ENCODE measurements around the gene OR2V1.
"Not testable (repeated sequence)": the region's sequence is repeated elsewhere in the genome, so short reads cannot be mapped to it uniquely, and the experiment has no call there.

The OR2V1 gene, protein sequence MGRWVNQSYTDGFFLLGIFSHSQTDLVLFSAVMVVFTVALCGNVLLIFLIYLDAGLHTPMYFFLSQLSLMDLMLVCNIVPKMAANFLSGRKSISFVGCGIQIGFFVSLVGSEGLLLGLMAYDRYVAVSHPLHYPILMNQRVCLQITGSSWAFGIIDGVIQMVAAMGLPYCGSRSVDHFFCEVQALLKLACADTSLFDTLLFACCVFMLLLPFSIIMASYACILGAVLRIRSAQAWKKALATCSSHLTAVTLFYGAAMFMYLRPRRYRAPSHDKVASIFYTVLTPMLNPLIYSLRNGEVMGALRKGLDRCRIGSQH

DNA sequence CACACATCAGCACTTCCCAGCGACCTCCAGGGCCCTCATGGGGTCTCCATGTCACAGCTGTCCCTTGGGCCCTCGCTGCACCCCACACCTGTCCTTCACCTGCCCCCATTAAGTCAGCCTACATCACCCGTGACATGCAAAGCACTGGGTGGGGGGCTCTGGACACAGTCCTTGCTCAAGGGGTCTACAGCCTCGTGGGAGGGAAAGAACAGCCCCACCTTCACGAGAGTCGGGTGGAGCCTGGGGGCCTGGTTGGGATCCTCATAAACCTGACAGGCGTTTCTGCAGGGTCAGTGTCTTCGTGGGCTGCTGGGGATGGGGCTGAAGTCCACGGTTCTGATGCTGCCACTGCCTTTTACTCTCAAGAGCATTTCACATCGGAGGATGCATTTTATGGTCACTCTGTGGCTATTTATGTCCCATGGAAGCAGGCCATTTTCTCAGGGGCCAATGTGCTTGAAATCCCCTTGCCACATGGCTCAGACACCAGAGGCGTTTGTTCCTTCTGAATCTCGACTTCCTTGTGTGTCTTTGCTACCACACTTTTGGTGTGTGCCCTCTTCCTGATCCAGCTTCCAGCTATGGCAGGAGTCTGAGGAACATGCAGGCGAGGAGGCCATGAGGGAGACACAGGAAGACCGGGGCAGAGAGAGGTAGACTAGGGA is at the start of gene OR2V1:
TSS of gene OR2V1 (minus strand) at position 338 of the 665 bp plus-strand sequence. CDS start 5,865 bp downstream, outside the sequence.
- DNase-seq (ENCODE audit: low read depth): no peak
- no peak within 1 kb of the TSS for H3K4me3 ChIP-seq (ENCODE audit: low read depth, low read length)

DNA sequence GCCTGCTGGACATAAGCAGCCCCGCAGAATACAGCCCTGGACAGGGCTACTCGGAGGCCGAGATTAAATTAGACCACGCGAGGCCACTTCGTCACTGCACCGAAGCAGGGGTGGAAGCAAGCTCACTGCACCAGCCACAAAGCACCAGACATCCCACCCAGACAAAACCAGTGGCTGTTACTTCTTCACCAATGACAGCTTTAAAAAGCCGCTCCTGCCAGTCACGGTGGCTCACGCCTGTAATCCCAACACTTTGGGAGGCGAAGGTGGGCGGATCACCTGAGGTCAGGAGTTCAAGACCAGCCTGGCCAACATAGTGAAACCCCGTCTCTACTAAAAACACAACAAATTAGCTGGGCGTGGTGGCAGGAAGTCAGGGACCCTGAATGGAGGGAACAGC is 46.6 kb upstream of the OR2V1 start:
- DNase-seq (ENCODE audit: low read depth); H3K4me3 ChIP-seq (ENCODE audit: low read depth, low read length): not testable (repeated sequence)

DNA sequence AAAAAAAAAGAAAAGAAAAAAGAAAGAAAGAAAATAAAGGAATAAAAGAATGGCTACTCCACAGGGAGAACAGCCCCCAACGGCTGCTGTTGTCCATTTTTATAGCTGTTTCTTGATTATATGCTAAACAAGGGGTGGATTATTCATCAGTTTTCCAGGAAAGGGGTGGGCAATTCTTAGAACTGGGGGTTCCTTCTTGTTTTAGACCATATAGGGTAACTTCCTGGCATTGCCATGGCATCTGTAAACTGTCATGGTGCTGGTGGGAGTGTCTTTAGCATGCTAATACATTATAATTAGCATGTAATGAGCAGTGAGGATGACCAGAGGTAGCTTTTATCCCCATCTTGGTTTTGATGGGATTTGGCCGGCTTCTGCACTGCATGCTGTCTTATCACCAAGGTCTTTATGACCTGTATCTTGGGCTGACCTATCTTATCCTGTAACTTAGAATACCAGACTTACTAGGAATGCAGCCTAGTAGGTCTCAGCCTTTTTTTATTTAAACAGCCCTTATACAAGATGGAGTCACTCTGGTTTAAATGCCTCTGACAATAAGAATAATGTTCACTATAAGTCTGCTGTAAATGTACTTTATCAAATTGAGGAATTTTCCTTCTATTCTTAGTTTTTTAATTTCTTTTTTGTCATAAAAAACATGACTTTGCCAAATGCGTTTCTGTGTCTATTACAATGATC is 45.4 kb upstream of the OR2V1 start:
- no peak for DNase-seq (ENCODE audit: low read depth)

DNA sequence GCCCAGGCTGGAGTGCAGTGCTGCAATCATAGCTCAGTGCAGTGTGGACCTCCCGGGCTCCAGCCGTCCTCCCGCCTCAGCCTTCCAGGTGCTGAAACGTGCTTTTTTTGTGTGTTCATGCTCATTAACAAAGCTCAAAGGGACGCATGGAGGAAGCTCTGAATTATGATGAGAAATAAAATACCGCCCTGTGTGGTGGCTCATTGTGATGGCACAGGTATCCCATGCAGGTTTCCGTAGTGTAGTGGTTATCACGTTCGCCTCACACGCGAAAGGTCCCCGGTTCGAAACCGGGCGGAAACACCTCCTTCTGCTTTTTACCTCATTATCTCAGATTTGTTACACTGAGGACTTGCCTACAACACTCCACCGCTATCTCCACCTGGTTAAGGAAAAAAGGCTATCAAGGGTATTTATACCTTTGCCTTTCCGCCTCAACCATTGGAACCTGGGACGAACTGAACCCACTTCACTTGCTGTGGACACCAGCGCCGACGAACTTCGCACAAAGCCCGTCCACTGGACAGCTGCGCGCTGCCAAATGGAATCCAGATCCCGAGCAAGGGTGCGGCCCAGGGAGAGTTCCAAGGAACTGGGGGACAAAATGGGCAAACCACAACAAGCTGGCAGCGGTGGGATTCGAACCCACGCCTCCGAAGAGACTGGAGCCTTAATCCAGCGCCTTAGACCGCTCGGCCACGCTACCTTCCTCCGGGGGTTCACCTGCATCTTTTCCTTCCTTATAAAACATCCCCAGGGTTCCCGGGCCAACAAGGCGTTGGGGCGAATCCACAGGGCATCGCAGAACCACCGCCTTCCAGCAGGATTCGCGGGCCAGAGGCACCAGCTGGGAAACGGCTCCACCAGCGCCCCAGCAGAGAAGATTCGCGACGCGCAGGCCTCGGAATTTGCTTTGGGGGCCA is 42.7 kb upstream of the OR2V1 start:
- no peak overlapping the region for H3K4me3 ChIP-seq (ENCODE audit: low read depth, low read length)
- DNase-seq (ENCODE audit: low read depth): no peak

More for the DNA sequence above, 45.4 kb upstream of the OR2V1 start:
- H3K4me3 ChIP-seq (ENCODE audit: low read depth, low read length): no peak overlapping the region

DNA sequence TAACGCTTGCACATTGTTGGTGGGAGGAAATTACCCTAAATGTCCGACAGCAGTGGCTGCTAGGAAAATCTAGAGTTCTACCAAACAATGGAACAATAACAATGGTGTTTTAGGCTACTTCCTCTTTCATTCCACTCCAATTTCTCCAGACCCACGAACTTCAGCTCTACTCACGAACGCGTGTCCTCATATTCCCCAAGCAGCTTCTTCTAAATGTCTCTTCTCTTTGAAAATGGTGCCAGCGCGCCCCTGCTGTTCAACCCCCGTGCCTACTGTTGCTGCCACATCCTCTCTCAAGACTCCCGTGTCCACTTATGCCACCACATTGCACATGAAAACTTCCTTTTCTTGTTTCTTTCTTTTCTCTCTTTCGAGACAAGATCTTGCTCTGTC is 42.1 kb upstream of the OR2V1 start:
- no peak overlapping the region for H3K4me3 ChIP-seq (ENCODE audit: low read depth, low read length)
- DNase-seq (ENCODE audit: low read depth): no peak

DNA sequence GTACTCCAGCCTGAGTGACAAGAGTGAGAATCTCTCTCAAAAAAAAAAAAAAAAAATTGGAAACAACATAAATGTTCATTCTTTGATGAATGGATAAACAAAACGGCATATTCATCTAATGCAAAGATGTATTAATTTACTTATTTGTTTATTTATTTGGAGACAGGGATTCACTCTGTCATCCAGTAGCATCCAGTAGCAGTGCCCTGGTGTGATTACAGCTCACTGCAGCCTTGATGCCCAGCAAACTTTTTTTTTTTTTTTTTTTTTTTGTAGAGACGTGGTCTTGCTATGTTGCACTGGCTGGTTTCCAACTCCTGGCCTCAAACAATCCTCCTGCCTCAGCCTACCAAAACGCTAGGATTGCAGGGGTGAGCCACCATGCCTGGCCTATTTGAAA is 40.8 kb upstream of the OR2V1 start:
- DNase-seq (ENCODE audit: low read depth): no peak
- H3K4me3 ChIP-seq (ENCODE audit: low read depth, low read length): no peak overlapping the region

DNA sequence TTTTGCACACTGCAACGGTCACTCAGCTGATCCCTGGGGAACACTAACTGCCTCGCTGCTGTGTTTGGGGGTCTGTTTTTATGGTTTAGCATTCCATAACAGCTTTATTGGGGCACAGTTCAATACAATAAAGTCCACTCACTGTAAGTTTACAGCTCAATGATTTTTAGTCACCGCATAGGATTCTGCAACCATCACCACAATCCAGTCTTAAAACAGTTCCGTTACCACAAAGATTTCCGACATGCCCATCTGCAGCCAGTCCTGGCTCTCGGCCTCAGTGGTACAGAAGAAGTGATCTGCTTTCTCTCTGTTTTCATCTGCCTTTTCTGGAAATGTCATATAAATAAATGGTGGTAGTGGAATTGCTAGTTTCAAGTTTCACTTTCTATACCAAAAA is 40.0 kb upstream of the OR2V1 start:
- no peak overlapping the region for H3K4me3 ChIP-seq (ENCODE audit: low read depth, low read length)
- no peak for DNase-seq (ENCODE audit: low read depth)

DNA sequence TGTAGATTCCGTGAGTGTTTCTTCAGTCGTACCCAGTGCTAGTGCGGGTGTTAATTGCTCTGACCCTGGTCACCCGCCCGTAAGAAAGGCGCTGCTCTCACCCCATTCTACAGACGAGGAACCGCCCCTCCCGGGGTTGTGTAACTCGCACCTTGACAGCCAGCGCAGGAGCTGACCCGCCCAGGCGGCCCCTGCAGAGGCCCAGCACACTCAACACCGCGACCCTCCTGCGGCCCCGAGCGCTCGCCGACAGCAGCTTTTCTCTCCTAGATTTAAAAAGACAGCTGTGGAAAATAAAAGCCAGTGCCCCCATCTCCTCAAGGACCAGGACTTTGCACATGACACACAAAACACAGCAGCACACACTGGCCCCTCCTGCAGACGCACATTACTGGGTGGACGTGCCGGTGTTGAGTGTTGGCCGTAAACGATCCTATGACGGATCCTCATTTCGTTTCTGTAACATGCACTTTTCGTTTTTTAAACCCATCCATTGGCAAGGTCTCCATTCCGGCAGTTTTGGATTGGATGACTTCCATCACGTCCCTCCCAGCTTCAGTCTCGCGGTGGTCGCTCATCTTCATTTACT is 39.4 kb upstream of the OR2V1 start:
- no peak for DNase-seq (ENCODE audit: low read depth)
- H3K4me3 ChIP-seq (ENCODE audit: low read depth, low read length): peak overlapping the region; percentile 29

DNA sequence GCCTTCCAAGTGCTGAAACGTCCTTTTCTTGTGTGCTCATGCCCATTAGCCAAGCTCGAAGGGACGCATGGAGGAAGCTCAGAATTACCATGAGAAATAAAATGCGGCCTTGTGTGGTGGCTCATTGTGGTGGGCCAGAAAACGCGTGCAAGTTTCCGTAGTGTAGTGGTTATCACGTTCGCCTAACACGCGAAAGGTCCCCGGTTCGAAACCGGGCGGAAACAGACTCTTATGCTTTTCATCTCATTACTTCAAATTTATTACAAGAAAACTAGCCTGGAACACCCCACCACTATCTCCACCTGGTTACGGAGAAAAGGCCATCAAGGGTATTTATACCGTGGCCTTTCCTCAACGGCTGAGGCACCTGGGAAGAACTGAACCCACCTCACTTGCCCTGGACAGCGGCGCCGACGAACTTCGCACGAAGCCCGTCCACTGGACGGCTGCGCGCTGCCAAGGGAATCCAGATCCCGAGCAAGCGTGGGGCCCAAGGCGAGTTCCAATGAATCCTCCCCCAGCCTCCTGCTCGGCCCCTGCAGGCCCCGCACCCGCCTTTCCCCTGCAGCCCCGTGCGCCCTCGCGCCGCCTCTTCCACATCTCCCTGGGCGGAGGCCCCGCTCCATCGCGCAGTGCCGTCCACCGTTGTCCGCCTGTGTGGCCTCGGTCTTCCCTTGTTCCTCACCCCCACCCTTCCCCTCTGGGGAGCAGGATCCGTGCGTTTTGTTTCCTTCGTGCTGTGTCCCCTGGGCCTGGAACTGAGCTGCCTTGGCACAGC is 38.7 kb upstream of the OR2V1 start:
- DNase-seq (ENCODE audit: low read depth): not testable (repeated sequence)
- peak overlapping the region; percentile 29 for H3K4me3 ChIP-seq (ENCODE audit: low read depth, low read length)

DNA sequence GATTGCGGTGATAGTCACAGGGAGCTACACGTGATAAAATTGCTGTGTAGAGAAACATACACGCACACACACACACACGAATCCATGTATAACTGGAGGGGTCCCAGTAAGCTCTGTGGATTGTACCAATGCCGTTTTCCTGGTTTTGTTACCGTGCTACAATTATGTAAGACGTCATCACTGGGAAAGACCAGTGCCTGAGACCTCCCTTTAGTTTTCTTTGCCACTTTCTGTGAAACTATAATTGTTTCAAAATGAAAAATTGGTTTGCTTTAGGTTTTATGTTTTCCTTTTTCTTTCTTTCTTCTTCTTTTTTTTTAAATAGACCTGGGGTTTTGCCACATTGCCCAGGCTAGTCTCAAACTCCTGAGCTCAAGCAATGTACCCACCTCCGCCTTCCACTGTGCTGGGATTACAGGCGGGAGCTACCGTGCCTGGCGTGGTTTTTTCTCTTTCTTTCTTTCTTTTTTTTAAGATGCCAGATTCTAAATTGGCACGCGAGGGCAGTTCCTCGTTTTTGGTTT is 37.7 kb upstream of the OR2V1 start:
- DNase-seq (ENCODE audit: low read depth): no peak
- no peak overlapping the region for H3K4me3 ChIP-seq (ENCODE audit: low read depth, low read length)

DNA sequence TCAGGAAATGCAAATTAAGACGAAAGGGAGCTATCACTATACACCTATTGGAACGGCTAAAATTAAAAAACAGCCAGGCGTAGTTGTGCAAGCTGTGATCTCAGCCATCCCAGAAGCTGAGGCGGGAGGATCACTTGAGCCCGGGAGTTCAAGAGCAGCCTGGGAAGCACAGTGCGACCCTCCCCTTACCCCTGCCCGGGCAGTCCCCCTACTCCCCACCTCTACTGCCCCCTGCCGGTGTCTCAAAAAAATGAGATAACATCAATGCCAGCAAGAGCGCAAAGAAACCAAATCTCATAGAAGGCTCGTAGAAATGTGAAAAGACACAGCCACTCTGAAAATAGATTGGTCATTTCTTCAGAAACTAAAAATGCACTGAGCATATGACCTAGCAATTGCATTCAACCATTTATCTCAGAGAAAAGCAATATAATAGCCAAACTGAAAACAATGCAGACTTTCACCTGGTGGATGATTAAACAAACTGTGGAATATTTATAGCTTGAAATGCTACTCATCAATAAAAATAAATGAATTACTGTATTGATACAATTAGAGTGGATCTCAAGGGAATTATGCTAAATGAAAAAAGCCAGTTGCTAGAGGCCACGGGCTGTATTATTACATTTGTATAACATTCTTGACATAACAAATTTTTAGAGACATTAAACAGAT is 37.0 kb upstream of the OR2V1 start:
- DNase-seq (ENCODE audit: low read depth): no peak
- no peak overlapping the region for H3K4me3 ChIP-seq (ENCODE audit: low read depth, low read length)

DNA sequence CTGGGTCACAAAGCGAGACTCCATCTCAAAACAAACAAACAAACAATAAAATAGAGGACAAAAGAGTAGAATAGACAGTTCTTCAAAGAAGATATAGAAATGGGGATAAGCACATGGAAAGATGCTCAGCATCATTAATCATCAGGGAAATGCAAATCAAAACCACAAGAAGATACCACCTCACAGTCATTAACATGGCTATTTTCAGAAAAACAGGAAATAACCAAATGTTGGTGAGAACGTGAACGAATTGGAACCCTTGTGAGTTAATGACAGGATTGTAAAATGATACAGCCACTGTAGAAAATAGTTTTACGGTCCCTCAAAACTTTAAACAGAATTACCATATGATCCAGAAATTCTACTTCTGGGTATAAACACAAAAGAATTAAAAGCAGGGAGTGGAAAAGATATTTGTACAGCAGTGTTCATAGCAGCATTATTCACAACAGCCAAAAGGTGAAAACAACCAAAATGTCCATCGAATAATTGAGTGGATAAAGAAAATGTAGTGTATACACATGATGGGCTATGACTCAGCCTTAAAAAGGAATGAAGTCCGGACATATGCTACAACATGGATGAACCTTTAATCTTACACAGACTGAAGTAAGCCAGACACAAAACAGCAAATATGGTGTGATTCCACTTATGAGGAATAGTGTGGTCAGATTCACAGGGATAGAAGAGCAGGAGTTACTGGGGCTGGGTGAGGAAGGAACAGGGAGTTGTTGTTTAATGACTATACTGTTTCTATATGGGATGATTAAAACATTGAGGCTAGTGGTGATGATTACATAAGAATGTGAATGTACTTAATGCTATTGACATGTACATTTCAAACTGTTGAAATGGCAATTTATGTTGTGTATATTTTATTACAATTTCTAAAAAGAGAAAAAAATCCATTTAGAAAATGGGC is 36.1 kb upstream of the OR2V1 start:
- DNase-seq (ENCODE audit: low read depth): no peak
- no peak overlapping the region for H3K4me3 ChIP-seq (ENCODE audit: low read depth, low read length)

DNA sequence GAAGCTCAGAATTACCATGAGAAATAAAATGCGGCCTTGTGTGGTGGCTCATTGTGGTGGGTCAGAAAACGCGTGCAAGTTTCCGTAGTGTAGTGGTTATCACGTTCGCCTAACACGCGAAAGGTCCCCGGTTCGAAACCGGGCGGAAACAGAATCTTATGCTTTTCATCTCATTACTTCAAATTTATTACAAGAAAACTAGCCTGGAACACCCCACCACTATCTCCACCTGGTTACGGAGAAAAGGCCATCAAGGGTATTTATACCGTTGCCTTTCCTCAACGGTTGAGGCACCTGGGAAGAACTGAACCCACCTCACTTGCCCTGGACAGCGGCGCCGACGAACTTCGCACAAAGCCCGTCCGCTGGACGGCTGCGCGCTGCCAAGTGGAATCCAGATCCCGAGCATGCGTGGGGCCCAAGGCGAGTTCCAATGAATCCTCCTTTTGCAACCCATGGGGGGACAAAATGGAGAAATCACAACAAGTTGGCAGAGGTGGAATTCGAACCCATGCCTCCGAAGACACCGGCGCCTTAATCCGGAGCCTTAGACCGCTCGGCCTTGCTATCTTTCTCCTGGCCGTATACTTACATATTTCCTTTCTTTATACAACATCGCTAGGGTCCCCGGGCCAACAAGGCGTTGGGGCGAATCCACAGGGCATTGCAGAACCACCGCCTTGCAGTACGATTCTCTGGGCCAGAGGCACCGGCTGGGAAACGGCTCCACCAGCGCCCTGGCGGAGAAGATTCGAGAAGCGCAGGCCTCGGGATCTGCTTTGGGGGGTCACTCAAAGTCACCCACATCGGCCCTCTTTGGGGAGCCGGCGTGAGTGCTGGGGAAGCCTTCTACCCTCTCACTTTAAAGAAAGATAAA is 33.3 kb upstream of the OR2V1 start:
- H3K4me3 ChIP-seq (ENCODE audit: low read depth, low read length): no peak overlapping the region
- DNase-seq (ENCODE audit: low read depth): no peak

DNA sequence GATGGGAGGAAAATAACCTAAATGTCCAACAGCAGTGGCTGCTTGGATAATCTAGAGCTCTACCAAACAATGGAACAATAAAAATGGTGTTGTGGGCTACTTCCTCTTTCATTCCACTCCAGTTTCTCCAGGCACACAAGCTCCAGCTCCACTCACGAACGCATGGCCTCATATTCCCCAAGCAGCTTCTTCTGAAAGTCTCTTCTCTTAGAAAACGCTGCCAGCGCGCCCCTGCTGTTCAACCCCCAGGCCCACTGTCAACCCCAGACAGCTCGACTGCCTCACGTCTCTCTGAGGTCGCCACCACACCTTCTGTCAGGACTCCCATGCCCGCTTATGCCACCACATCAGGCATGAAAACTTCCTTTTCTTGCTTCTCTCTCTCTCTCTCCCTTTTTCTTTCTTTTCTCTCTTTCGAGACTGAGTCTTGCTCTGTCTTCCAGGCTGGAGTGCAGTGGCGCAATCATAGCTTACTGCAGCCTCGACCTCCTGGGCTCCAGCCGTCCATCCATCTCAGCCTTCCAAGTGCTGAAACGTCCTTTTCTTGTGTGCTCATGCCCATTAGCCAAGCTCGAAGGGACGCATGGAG is 32.6 kb upstream of the OR2V1 start:
- H3K4me3 ChIP-seq (ENCODE audit: low read depth, low read length): peak overlapping the region; percentile 7
- DNase-seq (ENCODE audit: low read depth): no peak

DNA sequence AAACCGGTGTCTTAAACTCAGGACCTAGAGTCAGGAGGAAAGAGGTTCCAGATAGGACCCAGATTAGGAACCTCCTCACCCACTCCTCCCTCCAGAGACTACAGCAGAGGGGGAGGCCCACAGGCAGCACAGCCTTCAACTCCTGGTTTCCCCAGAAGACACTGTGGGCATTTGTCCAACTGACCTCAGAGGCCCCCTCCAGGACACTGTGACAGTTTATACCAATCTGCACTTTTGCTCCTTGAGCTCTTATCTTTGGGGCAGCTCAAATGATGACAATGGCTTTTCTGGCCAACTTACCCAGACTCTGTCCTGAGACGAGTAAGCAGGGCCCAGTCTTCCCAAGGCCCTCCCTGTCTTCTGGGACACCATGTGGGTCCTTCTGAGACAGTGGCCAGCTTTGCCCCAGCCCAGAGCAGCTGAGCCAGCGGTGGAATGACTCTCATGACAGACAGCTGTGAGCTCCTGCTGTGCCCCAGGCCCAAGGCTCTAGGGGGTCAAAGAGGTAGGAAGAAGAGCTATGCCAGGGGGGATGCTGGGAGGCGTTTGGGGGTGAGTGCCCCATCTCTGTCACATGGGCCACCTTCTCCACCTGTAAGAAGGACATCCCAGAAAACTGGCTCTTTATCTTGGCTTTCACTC is 30.7 kb upstream of the OR2V1 start:
- peak overlapping the region; percentile 10 for H3K4me3 ChIP-seq (ENCODE audit: low read depth, low read length)
- no peak for DNase-seq (ENCODE audit: low read depth)

All from skeletal muscle cell (primary cell).